OCI-LY7 (cell line): Measurements from ENCODE around the gene ZBTB20. TPM values are rescaled to one million over a fixed set of nuclear protein-coding genes. Genes with fewer than 3 reads are reported as not detected.

Experiments used
- BruUV-seq: library from RNA; stranded (reverse); fragments of 400-500 nt; replicated peaks from 2 replicates; lab custom pipeline; 2021; lab: Mats Ljungman, UMichigan
- CTCF ChIA-PET: fragments of 300-600 bp; sonication (Branson Sonifier 250); formaldehyde crosslinking; loops from one replicate; lab custom pipeline; 2022; ENCODE audit warnings: antibody characterized with exemption; ENCODE audit not compliant: unreplicated experiment; lab: Charles Lee
- POLR2A ChIA-PET: fragments of 300-600 bp; sonication (Branson Sonifier 250); formaldehyde crosslinking; loops from one replicate; lab custom pipeline; 2022; ENCODE audit warnings: antibody characterized with exemption; lab: Charles Lee
- DNase-seq: peaks from one replicate; pipeline ENCODE4 v3.0.0-alpha.2; 2015; ENCODE audit warnings: low spot score
- H2AFZ ChIP-seq: fragments of 200-600 bp; sonication (generic), shearing (Covaris generic); 2 replicates; pipeline ENCODE4 v1.6.1; 2014; ENCODE audit warnings: mild to moderate bottlenecking, antibody characterized with exemption, low read length, moderate library complexity
- H3K27ac ChIP-seq: fragments of 200-600 bp; sonication (generic); 2 replicates; pipeline ENCODE4 v1.5.1; 2014; ENCODE audit warnings: mixed run types, low read depth, mild to moderate bottlenecking, moderate library complexity, low read length, inconsistent platforms; ENCODE audit not compliant: poor library complexity, severe bottlenecking
- H3K36me3 ChIP-seq: fragments of 200-600 bp; sonication (generic); 2 replicates; pipeline ENCODE4 v1.6.1; 2014; ENCODE audit warnings: mild to moderate bottlenecking, antibody characterized with exemption, low read length, moderate library complexity, mixed read lengths; ENCODE audit not compliant: insufficient read depth
- H3K4me1 ChIP-seq: fragments of 200-600 bp; sonication (generic); 2 replicates; pipeline ENCODE4 v1.5.1; 2014; ENCODE audit warnings: mild to moderate bottlenecking, low read length; ENCODE audit not compliant: insufficient read depth, poor library complexity, severe bottlenecking
- H3K4me2 ChIP-seq: fragments of 200-600 bp; sonication (generic); 2 replicates; pipeline ENCODE4 v1.6.1; 2014; ENCODE audit warnings: mild to moderate bottlenecking, low read length
- H3K4me3 ChIP-seq: fragments of 200-600 bp; sonication (generic); 2 replicates; pipeline ENCODE4 v1.5.1; 2014; ENCODE audit warnings: mild to moderate bottlenecking, low read depth, low read length; ENCODE audit not compliant: poor library complexity, severe bottlenecking
- H3K79me2 ChIP-seq: fragments of 200-600 bp; sonication (generic); 2 replicates; pipeline ENCODE4 v1.6.1; 2016; ENCODE audit warnings: low read depth, mild to moderate bottlenecking, low read length, moderate library complexity, mixed read lengths; ENCODE audit not compliant: insufficient read depth
- H3K9me2 ChIP-seq: fragments of 200-600 bp; sonication (generic); 2 replicates; pipeline ENCODE4 v1.6.1; 2016; ENCODE audit warnings: mild to moderate bottlenecking, low read length, mixed read lengths; ENCODE audit not compliant: insufficient read depth
- H3K9me3 ChIP-seq: fragments of 200-600 bp; sonication (generic); 2 replicates; pipeline ENCODE4 v1.6.1; 2014; ENCODE audit warnings: mild to moderate bottlenecking, mixed run types, low read length, mixed read lengths
- H4K20me1 ChIP-seq: fragments of 200-600 bp; sonication (generic); 2 replicates; pipeline ENCODE4 v1.6.1; 2014; ENCODE audit warnings: mild to moderate bottlenecking, antibody characterized with exemption, low read length, moderate library complexity, mixed read lengths; ENCODE audit not compliant: insufficient read depth
- CTCF ChIP-seq: fragments of 200-600 bp; sonication (generic); conservative IDR thresholded peaks from 2 replicates; pipeline ENCODE4 v1.5.1; 2014; ENCODE audit warnings: mild to moderate bottlenecking, antibody characterized with exemption, low read length, moderate library complexity, mixed read lengths
- EZH2phosphoT487 ChIP-seq: fragments of 200-600 bp; sonication (generic); IDR thresholded peaks from 2 replicates; pipeline ENCODE4 v1.6.1; 2018; ENCODE audit warnings: low read depth, borderline replicate concordance, mild to moderate bottlenecking, mixed run types, antibody characterized with exemption, low read length, moderate library complexity, mixed read lengths
- intact Hi-C: fragments of 100-400 bp; cut with micrococcal nuclease; formaldehyde crosslinking; loops from one replicate; pipeline ENCODE4 v1.10.0; 2022; ENCODE audit not compliant: unreplicated experiment
- total RNA-seq, 2 experiments: library from RNA; depleted of rRNA in 1 of 2; stranded (reverse); fragments of >200 nt in 1 of 2; shearing (Covaris generic) in 1 of 2; gene quantifications; 2 replicates each; pipeline ENCODE4 v1.2.3, GENCODE V29; 2014 to 2022

The ZBTB20 gene
- total RNA-seq, 2 experiments from 2014 or later = 5.5 to 11.8 TPM

GRCh38 chr3:114402838-114403237 is 744.2 kb downstream of the ZBTB20 start:
- POLR2A ChIA-PET = interaction anchor here (0.5 to 0.7 kb wide), 3 partner anchors 20 to 799 kb away, joined by 3 read pairs; no protein-coding TSS in a partner anchor
- H3K4me3 ChIP-seq = no peak overlapping the region
- H3K36me3 ChIP-seq = no peaks in the 10 kb centered on the region
- H3K4me2 ChIP-seq = no peak overlapping the region
- intact Hi-C loops = no loop called here
- H4K20me1 ChIP-seq = no peaks in the 10 kb centered on the region
- no peak overlapping the region for H3K27ac ChIP-seq
- CTCF ChIA-PET = no interaction called here
- TF ChIP-seq EZH2phosphoT487 = no peak
- no peak for TF ChIP-seq CTCF
- BruUV-seq = no TSS peak
- H3K9me2 ChIP-seq = no peaks in the 10 kb centered on the region
- H3K79me2 ChIP-seq = no peaks in the 10 kb centered on the region
- no peak for DNase-seq
- H3K4me1 ChIP-seq = no peaks in the 10 kb centered on the region
- H2AFZ ChIP-seq = no peak overlapping the region
- no peaks in the 10 kb centered on the region for H3K9me3 ChIP-seq

- POLR2A ChIA-PET = interaction anchor here (0.7 to 1.5 kb wide), 2 partner anchors 8 to 59 kb away, joined by 3 to 5 read pairs; no protein-coding TSS in a partner anchor
Observed at GRCh38 chr3:114401346-114401745, 745.7 kb downstream of the ZBTB20 start.

More at GRCh38 chr3:114401346-114401745, 745.7 kb downstream of the ZBTB20 start:
- CTCF ChIA-PET = interaction anchor here (0.6 kb wide), 1 partner anchor 776 kb away, joined by 3 read pairs; no protein-coding TSS in a partner anchor
- no peaks in the 10 kb centered on the region for H4K20me1 ChIP-seq
- no peaks in the 10 kb centered on the region for H3K4me1 ChIP-seq
- intact Hi-C loops = no loop called here
- H3K27ac ChIP-seq = no peak overlapping the region
- H3K9me3 ChIP-seq = no peaks in the 10 kb centered on the region
- no TSS peak for BruUV-seq
- no peaks in the 10 kb centered on the region for H3K79me2 ChIP-seq
- no peaks in the 10 kb centered on the region for H3K36me3 ChIP-seq
- H3K4me3 ChIP-seq = no peak overlapping the region
- no peak overlapping the region for H2AFZ ChIP-seq
- no peak overlapping the region for H3K4me2 ChIP-seq
- no peak for DNase-seq
- TF ChIP-seq CTCF (no peak), EZH2phosphoT487 (no peak)
- no peaks in the 10 kb centered on the region for H3K9me2 ChIP-seq
